Activated CD4-positive, alpha-beta T cell treated with anti-CD3 and anti-CD28 coated beads for 24 hours (primary cell): ENCODE results near the gene SPINK14.

Experiments used
- DNase-seq, 2 donors: peaks; one replicate each; pipeline ENCODE4 v3.0.0-alpha.2; 2020; ENCODE audit warnings: low read depth in 2 of 2

SPINK14 gene

GRCh38 chr5:148168246-148168645 is at the start of gene SPINK14:
Gene SPINK14, plus strand, starts transcription at chr5:148168546. Its CDS starts 1,187 bp downstream, at chr5:148169733.
- DNase-seq: no peak

- no peak for DNase-seq
These were observed 48.0 kb upstream of the SPINK14 start for GRCh38 chr5:148120317-148120716.

GRCh38 chr5:148125641-148126040 is 42.7 kb upstream of the SPINK14 start:
- DNase-seq: no peak

- DNase-seq: no peak
These were observed 33.0 kb upstream of the SPINK14 start for GRCh38 chr5:148135091-148136048.

GRCh38 chr5:148140846-148141245 is 27.5 kb upstream of the SPINK14 start:
- DNase-seq: no peak

GRCh38 chr5:148141645-148142044 is 26.7 kb upstream of the SPINK14 start:
- DNase-seq: no peak

GRCh38 chr5:148145916-148146315 is 22.4 kb upstream of the SPINK14 start:
- no peak for DNase-seq

GRCh38 chr5:148146487-148146886 is 21.9 kb upstream of the SPINK14 start:
- no peak for DNase-seq

GRCh38 chr5:148147415-148147814 is 20.9 kb upstream of the SPINK14 start:
- no peak for DNase-seq

- no peak for DNase-seq
These were observed 16.5 kb upstream of the SPINK14 start for GRCh38 chr5:148151872-148152271.

- DNase-seq: no peak
These were observed 15.6 kb upstream of the SPINK14 start for GRCh38 chr5:148152781-148153180.

GRCh38 chr5:148156609-148157008 is 11.7 kb upstream of the SPINK14 start:
- DNase-seq: no peak

- no peak for DNase-seq
These were observed 6.3 kb upstream of the SPINK14 start for GRCh38 chr5:148162038-148162437.

GRCh38 chr5:148163345-148163744 is 5.0 kb upstream of the SPINK14 start:
- DNase-seq: no peak

- no peak for DNase-seq
These were observed 1.6 kb upstream of the SPINK14 start for GRCh38 chr5:148166550-148167283.

GRCh38 chr5:148172377-148172776 is 4.0 kb downstream of the SPINK14 start:
- DNase-seq: no peak

- DNase-seq: no peak
These were observed 8.1 kb downstream of the SPINK14 start for GRCh38 chr5:148176480-148176879.

GRCh38 chr5:148177207-148177606 is 8.9 kb downstream of the SPINK14 start:
- DNase-seq: no peak

GRCh38 chr5:148179234-148179824 is 11.0 kb downstream of the SPINK14 start:
- DNase-seq: no peak

GRCh38 chr5:148186248-148187003 is 18.1 kb downstream of the SPINK14 start:
- DNase-seq: no peak

- DNase-seq: no peak
These were observed 22.7 kb downstream of the SPINK14 start for GRCh38 chr5:148191010-148191409.

GRCh38 chr5:148193202-148193601 is 24.9 kb downstream of the SPINK14 start:
- DNase-seq: no peak
